AG10803 (cell line): Measurements from ENCODE around the gene PDLIM1.
"Not testable (repeated sequence)": the region's sequence is repeated elsewhere in the genome, so short reads cannot be mapped to it uniquely, and the experiment has no call there.

Source experiments
- DNase-seq: peaks from one replicate; pipeline ENCODE4 v3.0.0; 2010; ENCODE audit warnings: low read depth
- H3K4me3 ChIP-seq: 2 replicates; pipeline ENCODE4 v1.5.1; 2011; ENCODE audit warnings: mild to moderate bottlenecking, low read length, control low read depth
- TF ChIP-seq, protein P1 (sequence below): conservative IDR thresholded peaks from 2 replicates; pipeline ENCODE4 v1.5.1; 2011; ENCODE audit warnings: mild to moderate bottlenecking, low read length, control low read depth, inconsistent platforms

PDLIM1 gene

DNA sequence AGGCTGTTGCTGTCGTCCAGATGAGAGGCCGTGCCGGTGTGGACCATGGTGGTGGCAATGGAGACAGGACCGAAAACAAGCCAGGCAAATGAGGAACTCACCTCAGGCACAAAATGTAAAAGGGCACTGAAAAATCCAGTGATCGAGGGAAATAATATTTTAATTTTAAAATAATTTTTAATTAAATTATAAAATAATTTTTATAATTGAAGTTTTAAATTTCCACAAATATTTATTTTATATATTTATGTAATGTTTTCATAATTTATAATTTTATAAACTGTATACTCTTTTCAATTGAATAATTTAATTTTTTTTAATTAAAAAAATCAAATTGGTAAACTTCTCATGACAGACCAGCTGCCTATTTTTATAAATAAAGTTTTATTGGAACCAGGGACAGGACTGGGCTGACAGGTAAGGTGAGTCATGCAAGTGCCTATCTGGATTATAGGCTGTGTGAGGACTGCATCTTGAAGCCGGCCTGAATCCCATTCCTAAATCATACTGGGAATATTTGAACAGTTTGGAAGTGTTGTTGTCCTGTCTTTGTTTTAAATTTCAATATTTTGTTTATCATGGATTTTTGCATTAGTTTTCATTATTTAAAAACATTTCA lies 81.2 kb downstream of the PDLIM1 start:
- H3K4me3 ChIP-seq = no peak overlapping the region
- no peak for DNase-seq
- TF ChIP-seq, protein P1, sequence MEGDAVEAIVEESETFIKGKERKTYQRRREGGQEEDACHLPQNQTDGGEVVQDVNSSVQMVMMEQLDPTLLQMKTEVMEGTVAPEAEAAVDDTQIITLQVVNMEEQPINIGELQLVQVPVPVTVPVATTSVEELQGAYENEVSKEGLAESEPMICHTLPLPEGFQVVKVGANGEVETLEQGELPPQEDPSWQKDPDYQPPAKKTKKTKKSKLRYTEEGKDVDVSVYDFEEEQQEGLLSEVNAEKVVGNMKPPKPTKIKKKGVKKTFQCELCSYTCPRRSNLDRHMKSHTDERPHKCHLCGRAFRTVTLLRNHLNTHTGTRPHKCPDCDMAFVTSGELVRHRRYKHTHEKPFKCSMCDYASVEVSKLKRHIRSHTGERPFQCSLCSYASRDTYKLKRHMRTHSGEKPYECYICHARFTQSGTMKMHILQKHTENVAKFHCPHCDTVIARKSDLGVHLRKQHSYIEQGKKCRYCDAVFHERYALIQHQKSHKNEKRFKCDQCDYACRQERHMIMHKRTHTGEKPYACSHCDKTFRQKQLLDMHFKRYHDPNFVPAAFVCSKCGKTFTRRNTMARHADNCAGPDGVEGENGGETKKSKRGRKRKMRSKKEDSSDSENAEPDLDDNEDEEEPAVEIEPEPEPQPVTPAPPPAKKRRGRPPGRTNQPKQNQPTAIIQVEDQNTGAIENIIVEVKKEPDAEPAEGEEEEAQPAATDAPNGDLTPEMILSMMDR = no peak

DNA sequence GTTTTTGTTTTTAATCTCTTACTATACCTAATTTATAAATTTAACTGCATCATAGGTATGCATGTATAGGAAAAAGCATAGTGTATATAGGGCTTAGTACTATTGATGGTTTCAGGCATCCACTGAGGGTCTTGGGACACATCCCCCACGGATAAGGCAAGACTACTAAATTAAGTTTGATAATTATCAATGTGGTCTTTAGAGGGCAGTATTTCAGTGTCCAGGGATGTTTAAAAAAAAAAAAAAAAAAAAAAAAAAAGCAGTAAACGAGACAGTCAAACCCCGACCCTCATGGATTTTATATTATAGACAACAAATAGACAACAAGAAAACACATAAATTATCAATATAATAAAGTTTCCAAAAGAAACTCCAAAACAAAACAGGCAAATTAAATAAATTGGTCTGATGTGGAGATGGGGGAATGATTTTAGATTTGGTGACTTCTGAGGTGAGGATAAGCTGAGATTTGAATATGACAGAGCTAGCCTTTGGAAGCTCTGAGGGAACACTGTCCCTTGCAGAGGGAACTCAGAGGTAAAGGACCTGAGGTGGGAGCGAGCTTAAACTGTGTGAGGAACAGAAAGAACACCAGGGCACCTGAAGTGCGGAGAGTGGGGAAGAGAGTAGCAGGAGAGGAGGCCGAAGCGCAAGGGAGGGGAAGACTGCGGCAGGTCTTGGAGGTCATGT lies 82.0 kb downstream of the PDLIM1 start:
- TF ChIP-seq, protein P1 = peak; percentile 51
- DNase-seq = no peak
- H3K4me3 ChIP-seq = no peak overlapping the region

DNA sequence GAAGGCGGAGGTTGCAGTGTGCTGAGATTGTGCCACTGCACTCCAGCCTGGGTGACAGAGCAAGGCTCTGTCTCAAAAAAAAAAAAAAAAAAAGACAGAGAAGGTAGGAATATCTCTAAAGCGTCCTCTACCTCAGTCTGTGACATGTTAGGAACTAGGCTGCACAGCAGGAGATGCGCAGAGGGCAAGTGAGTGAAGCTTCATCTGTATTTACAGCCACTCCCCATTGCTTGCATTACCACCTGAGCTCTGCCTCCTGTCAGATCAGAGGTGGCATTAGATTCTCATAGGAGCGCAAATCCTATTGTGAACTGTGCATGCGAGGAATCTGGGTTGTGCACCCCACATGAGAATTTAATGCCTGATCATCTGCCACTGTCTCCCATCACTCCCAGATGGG lies 87.9 kb downstream of the PDLIM1 start:
- not testable (repeated sequence) for DNase-seq, H3K4me3 ChIP-seq

DNA sequence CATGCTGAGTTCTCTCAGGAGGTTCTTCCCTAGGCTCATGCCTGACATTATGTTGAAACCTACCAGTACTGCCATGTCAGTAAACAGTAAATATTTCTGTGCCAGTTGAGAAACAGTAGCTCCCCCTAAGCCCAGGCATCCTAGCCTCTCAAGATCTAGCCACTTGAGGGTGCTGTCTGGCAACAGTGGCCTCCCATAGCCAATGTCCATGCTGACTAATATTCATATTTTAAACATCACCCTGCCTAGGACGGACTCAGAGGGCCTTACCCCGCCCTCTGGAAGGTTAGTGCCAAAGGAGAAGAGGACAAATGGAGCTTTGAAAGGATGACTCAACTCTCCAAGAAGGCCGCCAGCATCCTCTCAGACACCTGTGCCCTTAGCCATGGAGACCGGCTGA lies 89.1 kb downstream of the PDLIM1 start:
- peak; percentile 52 for DNase-seq
- no peak overlapping the region for H3K4me3 ChIP-seq
- TF ChIP-seq, protein P1 = peak; percentile 58

DNA sequence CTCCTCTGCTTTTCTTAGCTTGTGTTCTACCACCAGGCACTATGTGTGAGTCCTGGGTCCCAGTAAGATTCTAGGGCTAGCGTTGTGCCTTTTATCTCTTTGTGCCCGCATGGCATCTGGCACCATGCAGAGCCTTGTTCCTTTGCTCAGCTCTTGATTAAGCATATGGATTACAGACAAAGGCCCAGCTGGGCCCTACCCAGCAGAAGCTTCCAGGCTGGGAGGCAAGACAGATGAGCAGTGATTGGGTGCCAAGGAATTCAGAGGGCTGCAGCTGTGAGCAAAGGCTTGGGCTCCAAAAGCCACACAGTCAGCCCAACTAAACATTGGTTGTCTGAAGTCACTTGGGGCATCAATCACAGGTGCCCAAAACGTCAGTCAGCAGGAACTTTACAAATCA lies 94.8 kb downstream of the PDLIM1 start:
- H3K4me3 ChIP-seq = no peak overlapping the region
- TF ChIP-seq, protein P1 = no peak
- peak; percentile 31 for DNase-seq

DNA sequence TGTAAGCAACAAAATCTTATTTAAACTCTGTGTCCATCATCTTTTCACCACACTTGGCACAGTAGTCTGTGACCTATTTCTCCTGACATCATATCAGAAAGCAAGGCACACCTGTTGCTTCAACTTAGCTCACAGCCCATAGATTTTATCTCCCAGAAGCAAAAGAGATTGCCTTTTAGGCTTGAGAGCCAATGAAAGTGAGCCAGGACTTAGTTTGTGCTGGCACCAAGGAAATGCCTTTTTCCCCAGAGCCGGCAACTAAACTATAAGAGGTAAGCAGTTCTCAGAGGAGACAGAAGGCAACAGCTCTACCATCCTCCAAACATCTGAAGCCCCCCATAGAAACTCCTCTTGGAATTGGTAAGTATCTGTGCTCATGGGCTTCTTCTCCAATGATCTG lies 96.9 kb downstream of the PDLIM1 start, which contains the start of gene ACSM6:
ACSM6 (plus strand) TSS at position 295 of the 400 bp plus-strand sequence. CDS start 248 bp downstream, outside the sequence.
- TF ChIP-seq, protein P1 = no peak
- no peak for DNase-seq
- H3K4me3 ChIP-seq = no peak within 1 kb of the TSS

DNA sequence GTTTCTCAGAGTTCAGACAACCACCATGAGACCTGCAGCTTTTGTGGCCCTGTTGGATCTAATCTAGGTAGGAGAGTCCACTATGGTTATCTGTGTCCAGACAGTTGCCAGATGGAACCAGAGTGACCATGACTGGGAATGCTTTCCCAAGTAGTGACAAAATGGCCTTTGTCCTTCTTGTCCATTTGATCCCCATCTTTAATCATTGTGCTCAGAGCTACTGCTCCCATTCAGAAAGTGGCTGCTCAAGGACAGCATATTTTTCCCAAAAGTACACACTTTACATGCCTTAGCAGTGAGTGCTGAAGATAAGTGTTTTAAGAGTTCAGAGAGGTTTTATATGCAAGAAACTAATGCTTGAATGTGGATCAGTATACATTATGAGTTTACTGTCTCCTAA lies 102.2 kb downstream of the PDLIM1 start:
- H3K4me3 ChIP-seq = no peak overlapping the region
- no peak for DNase-seq
- TF ChIP-seq, protein P1 = no peak
